ENCODE data around the gene XPA.

Gene XPA

GRCh38 chr9:97659771-97660170 is 37.4 kb downstream of the XPA start:
- no peak for ATAC-seq
- TF ChIP-seq CSDC2 (CRISPR knock-in tag; IDR thresholded peaks at IDR 0.05) (no peak), ZFP3 (CRISPR knock-in tag; IDR thresholded peaks at IDR 0.05) (no peak), ZNF565 (CRISPR knock-in tag; conservative IDR thresholded peaks at IDR 0.05; ENCODE audit: low read depth) (no peak), CREB5 (CRISPR knock-in tag; IDR thresholded peaks at IDR 0.05; ENCODE audit: low read depth) (no peak), ARNTL (CRISPR knock-in tag; IDR thresholded peaks at IDR 0.05; ENCODE audit: borderline replicate concordance, low read depth) (no peak), ZNF8 (CRISPR knock-in tag; IDR thresholded peaks at IDR 0.05) (no peak), POU6F1 (CRISPR knock-in tag; IDR thresholded peaks at IDR 0.05; ENCODE audit: borderline replicate concordance, low read depth) (no peak), PATZ1 (CRISPR knock-in tag; IDR thresholded peaks at IDR 0.05; ENCODE audit: borderline replicate concordance) (no peak), RARB (CRISPR knock-in tag; IDR thresholded peaks at IDR 0.05) (no peak), TOX (CRISPR knock-in tag; IDR thresholded peaks at IDR 0.05; ENCODE audit: borderline replicate concordance) (no peak)

- no peak for ATAC-seq
Measured at GRCh38 chr9:97658707-97659106, 38.4 kb downstream of the XPA start.

GRCh38 chr9:97651646-97652045 is 45.5 kb downstream of the XPA start:
- ATAC-seq: no peak
- TF ChIP-seq ZNF70 (CRISPR knock-in tag; IDR thresholded peaks at IDR 0.05): no peak
- TF ChIP-seq ARNTL (CRISPR knock-in tag; IDR thresholded peaks at IDR 0.05; ENCODE audit: borderline replicate concordance, low read depth): no peak
- no peak for TF ChIP-seq CSDC2 (CRISPR knock-in tag; IDR thresholded peaks at IDR 0.05)
- no peak for TF ChIP-seq POU6F1 (CRISPR knock-in tag; IDR thresholded peaks at IDR 0.05; ENCODE audit: borderline replicate concordance, low read depth)
- no peak for TF ChIP-seq CREB5 (CRISPR knock-in tag; IDR thresholded peaks at IDR 0.05; ENCODE audit: low read depth)
- TF ChIP-seq PPARA (CRISPR knock-in tag; IDR thresholded peaks at IDR 0.05; ENCODE audit: borderline replicate concordance): no peak
- TF ChIP-seq OSR1 (CRISPR knock-in tag; IDR thresholded peaks at IDR 0.05): no peak
- TF ChIP-seq ZFP30 (CRISPR knock-in tag; IDR thresholded peaks at IDR 0.05): no peak

More at GRCh38 chr9:97658707-97659106, 38.4 kb downstream of the XPA start:
- TF ChIP-seq ZNF565 (CRISPR knock-in tag; conservative IDR thresholded peaks at IDR 0.05; ENCODE audit: low read depth): no peak
- TF ChIP-seq PPARA (CRISPR knock-in tag; IDR thresholded peaks at IDR 0.05; ENCODE audit: borderline replicate concordance): no peak
- TF ChIP-seq TSHZ2 (CRISPR knock-in tag; IDR thresholded peaks at IDR 0.05): no peak
- TF ChIP-seq ZNF8 (CRISPR knock-in tag; IDR thresholded peaks at IDR 0.05): no peak
- TF ChIP-seq GLIS3 (CRISPR knock-in tag; IDR thresholded peaks at IDR 0.05): no peak

- no peak for ATAC-seq
- TF ChIP-seq BACH2 (CRISPR knock-in tag; IDR thresholded peaks at IDR 0.05; ENCODE audit: borderline replicate concordance): no peak
- TF ChIP-seq PPARA (CRISPR knock-in tag; IDR thresholded peaks at IDR 0.05; ENCODE audit: borderline replicate concordance): no peak
- no peak for TF ChIP-seq SNAI2 (CRISPR knock-in tag; IDR thresholded peaks at IDR 0.05)
- no peak for TF ChIP-seq TCF4 (CRISPR knock-in tag; IDR thresholded peaks at IDR 0.05; ENCODE audit: borderline replicate concordance)
- no peak for TF ChIP-seq ARNTL (CRISPR knock-in tag; IDR thresholded peaks at IDR 0.05; ENCODE audit: borderline replicate concordance, low read depth)
- TF ChIP-seq ZNF8 (CRISPR knock-in tag; IDR thresholded peaks at IDR 0.05): no peak
- no peak for TF ChIP-seq ISL1 (CRISPR knock-in tag; IDR thresholded peaks at IDR 0.05)
- no peak for TF ChIP-seq ESRRG (CRISPR knock-in tag; IDR thresholded peaks at IDR 0.05)
- no peak for TF ChIP-seq TOX (CRISPR knock-in tag; IDR thresholded peaks at IDR 0.05; ENCODE audit: borderline replicate concordance)
- TF ChIP-seq ZNF565 (CRISPR knock-in tag; conservative IDR thresholded peaks at IDR 0.05; ENCODE audit: low read depth): no peak
- no peak for TF ChIP-seq ZNF70 (CRISPR knock-in tag; IDR thresholded peaks at IDR 0.05)
- no peak for TF ChIP-seq PATZ1 (CRISPR knock-in tag; IDR thresholded peaks at IDR 0.05; ENCODE audit: borderline replicate concordance)
Measured at GRCh38 chr9:97647996-97648395, 49.1 kb downstream of the XPA start.

Data from SK-N-SH treated with all-trans-retinoic acid at 6 μM for 48 hours (cell line).